Measurements from ENCODE around the gene SULF2.
A peak's percentile ranks its signal among the peaks of the same experiment; 100 is the strongest.

Gene SULF2

DNA sequence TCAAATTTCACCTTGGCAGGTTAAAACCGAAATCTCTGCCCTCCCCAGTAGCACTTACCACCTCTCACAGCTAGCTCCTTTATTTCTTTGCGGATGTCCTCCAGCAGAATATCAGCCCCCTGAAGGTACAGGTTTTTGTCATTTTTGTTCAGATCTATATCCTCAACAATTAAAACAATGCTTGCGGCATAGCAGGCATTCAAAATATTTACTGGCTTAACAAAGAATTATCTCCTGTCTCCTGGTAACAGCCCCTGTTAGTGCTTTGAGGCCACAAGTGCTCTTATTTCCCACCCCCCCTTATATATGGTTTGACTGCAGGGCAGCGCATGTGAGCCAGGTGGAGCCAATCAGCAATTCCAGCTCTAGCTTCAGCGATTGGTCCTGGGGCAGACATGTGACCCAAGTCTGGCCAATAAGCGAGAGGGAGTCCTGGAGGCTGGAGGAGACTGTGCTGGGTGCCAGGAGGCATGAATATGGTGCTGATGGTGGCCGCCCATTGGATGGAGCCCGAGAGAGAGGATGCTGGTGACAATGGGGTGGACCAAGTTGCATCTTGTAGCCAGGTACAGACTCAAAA, 21.0 kb downstream of the SULF2 start:
- Mint-ChIP-seq H3K27me3 (peaks cover 30% of the 10 kb centered on the region), H3K9me3 (no peaks in the 10 kb centered on the region), H3K4me3 (no peak overlapping the region), H3K27ac (no peak overlapping the region), H3K4me1 (peaks cover 10% of the 10 kb centered on the region), H3K36me3 (no peaks in the 10 kb centered on the region)
- ATAC-seq = no peak

- Mint-ChIP-seq H3K27me3 (peaks cover 45% of the 10 kb centered on the region), H3K36me3 (no peaks in the 10 kb centered on the region), H3K9me3 (no peaks in the 10 kb centered on the region), H3K4me1 (peaks cover 10% of the 10 kb centered on the region), H3K27ac (no peak overlapping the region), H3K4me3 (no peak overlapping the region)
- no peak for ATAC-seq
Measured at GRCh38 chr20:47762699-47763268, 22.5 kb downstream of the SULF2 start.

GRCh38 chr20:47761482-47762047, 23.7 kb downstream of the SULF2 start:
- Mint-ChIP-seq H3K4me3 (no peak overlapping the region), H3K9me3 (no peaks in the 10 kb centered on the region), H3K27ac (no peak overlapping the region), H3K27me3 (peaks cover 49% of the 10 kb centered on the region), H3K36me3 (no peaks in the 10 kb centered on the region), H3K4me1 (peaks cover 10% of the 10 kb centered on the region)
- no peak for ATAC-seq

- no peak for ATAC-seq
- no peaks in the 10 kb centered on the region for H3K36me3 Mint-ChIP-seq
- H3K27ac Mint-ChIP-seq = no peak overlapping the region
- no peak overlapping the region for H3K4me3 Mint-ChIP-seq
- H3K27me3 Mint-ChIP-seq = peaks cover 49% of the 10 kb centered on the region
- H3K4me1 Mint-ChIP-seq = peaks cover 10% of the 10 kb centered on the region
- H3K9me3 Mint-ChIP-seq = no peaks in the 10 kb centered on the region
Measured at GRCh38 chr20:47760686-47761481, 24.4 kb downstream of the SULF2 start.

DNA sequence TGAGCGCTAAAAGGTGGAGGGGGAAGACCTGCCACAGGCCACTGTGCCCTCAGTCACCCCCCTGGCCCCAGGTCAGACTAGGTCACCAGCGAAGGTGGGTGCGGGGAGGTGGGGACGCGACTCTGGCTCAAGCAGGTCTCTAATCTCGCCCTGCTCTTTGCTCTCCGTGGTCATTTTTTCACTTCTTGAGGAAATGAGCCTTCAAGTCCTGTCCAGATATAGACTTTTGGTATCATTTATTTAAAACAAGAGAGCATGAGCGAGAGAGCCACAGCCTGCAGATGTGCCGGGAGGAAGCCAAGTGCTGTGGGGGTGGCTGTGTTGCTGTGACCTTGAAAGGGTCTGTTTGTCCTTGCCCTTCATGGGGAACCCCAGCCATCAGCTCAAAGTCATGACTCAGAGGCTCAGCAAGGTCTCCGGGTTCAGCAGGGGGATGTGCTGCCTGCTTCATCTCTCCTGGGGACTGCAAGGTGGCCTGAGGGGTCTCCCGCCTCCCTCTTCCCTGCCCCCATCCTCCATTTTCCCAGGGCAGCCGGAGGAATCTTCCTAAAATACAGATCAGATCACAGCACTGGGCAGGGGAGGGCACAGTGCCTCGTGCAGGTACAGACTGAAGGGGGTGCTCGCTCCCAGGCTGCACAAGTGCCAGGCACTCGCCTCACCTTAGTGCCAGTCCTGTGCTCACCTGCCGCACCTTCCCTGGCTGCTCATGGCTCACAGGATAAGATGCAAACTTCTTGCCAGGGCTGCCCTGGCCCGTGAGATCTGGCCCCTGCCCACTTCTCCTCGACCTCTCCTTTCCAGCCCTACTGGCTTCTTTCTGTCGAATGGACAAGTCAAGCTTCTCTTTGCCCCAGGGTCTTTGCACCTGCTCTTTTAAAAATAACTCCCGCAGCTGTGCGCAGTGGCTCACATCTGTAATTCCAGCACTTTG, 26.5 kb downstream of the SULF2 start:
- H3K36me3 Mint-ChIP-seq = no peaks in the 10 kb centered on the region
- H3K4me3 Mint-ChIP-seq = no peak overlapping the region
- no peaks in the 10 kb centered on the region for H3K9me3 Mint-ChIP-seq
- peak; percentile 34 for ATAC-seq
- no peak overlapping the region for H3K27ac Mint-ChIP-seq
- H3K27me3 Mint-ChIP-seq = peaks cover 40% of the 10 kb centered on the region
- peaks cover 10% of the 10 kb centered on the region for H3K4me1 Mint-ChIP-seq

- no peak for ATAC-seq
Measured at GRCh38 chr20:47757145-47758035, 27.9 kb downstream of the SULF2 start.

GRCh38 chr20:47754946-47755652, 30.2 kb downstream of the SULF2 start:
- H3K9me3 Mint-ChIP-seq = no peaks in the 10 kb centered on the region

More at GRCh38 chr20:47757145-47758035, 27.9 kb downstream of the SULF2 start:
- no peaks in the 10 kb centered on the region for H3K36me3 Mint-ChIP-seq
- H3K27ac Mint-ChIP-seq = no peak overlapping the region
- no peaks in the 10 kb centered on the region for H3K9me3 Mint-ChIP-seq
- peaks cover 10% of the 10 kb centered on the region for H3K4me1 Mint-ChIP-seq
- peaks cover 38% of the 10 kb centered on the region for H3K27me3 Mint-ChIP-seq
- no peak overlapping the region for H3K4me3 Mint-ChIP-seq

GRCh38 chr20:47754388-47754715, 30.9 kb downstream of the SULF2 start:
- H3K4me3 Mint-ChIP-seq = no peak overlapping the region
- H3K4me1 Mint-ChIP-seq = peaks cover 12% of the 10 kb centered on the region
- ATAC-seq = no peak
- no peaks in the 10 kb centered on the region for H3K36me3 Mint-ChIP-seq
- H3K27me3 Mint-ChIP-seq = peaks cover 20% of the 10 kb centered on the region
- no peaks in the 10 kb centered on the region for H3K9me3 Mint-ChIP-seq
- no peak overlapping the region for H3K27ac Mint-ChIP-seq

More at GRCh38 chr20:47754946-47755652, 30.2 kb downstream of the SULF2 start:
- H3K4me3 Mint-ChIP-seq = no peak overlapping the region
- no peak for ATAC-seq
- H3K27me3 Mint-ChIP-seq = peaks cover 27% of the 10 kb centered on the region
- H3K4me1 Mint-ChIP-seq = peaks cover 10% of the 10 kb centered on the region
- no peak overlapping the region for H3K27ac Mint-ChIP-seq
- no peaks in the 10 kb centered on the region for H3K36me3 Mint-ChIP-seq

- Mint-ChIP-seq H3K27me3 (peaks cover 14% of the 10 kb centered on the region), H3K27ac (no peak overlapping the region), H3K36me3 (no peaks in the 10 kb centered on the region), H3K4me1 (peaks cover 12% of the 10 kb centered on the region), H3K9me3 (no peaks in the 10 kb centered on the region), H3K4me3 (no peak overlapping the region)
- ATAC-seq = no peak
Measured at GRCh38 chr20:47753576-47754387, 31.5 kb downstream of the SULF2 start.

DNA sequence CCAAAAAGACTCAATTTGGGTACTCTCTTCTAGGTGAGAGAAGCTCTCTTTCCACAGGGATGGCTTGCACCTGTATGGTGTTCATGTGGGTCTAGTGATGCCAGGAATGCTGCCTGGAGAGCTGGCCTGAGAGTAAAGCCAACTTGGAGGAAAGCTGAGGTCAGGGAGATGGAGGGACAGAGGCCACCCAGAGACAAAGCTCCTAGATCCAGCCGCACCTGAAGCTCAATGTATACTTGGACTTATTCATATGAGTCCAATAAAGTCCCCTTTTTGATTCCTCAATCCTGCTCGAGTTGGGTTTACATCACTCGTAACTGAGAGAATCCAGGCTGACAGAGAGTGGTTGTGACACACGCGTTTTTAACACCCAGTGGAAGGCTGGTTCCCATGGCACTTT, 33.8 kb downstream of the SULF2 start:
- H3K4me3 Mint-ChIP-seq = no peak overlapping the region
- H3K4me1 Mint-ChIP-seq = peaks cover 20% of the 10 kb centered on the region
- ATAC-seq = no peak

GRCh38 chr20:47749339-47749738, 35.9 kb downstream of the SULF2 start:
- Mint-ChIP-seq H3K4me3 (no peak overlapping the region), H3K4me1 (peaks cover 20% of the 10 kb centered on the region), H3K27ac (no peak overlapping the region), H3K36me3 (no peaks in the 10 kb centered on the region), H3K9me3 (no peaks in the 10 kb centered on the region), H3K27me3 (peaks cover 12% of the 10 kb centered on the region)
- no peak for ATAC-seq

More for the DNA sequence above, 33.8 kb downstream of the SULF2 start:
- H3K27ac Mint-ChIP-seq = no peak overlapping the region
- H3K9me3 Mint-ChIP-seq = no peaks in the 10 kb centered on the region
- peaks cover 12% of the 10 kb centered on the region for H3K27me3 Mint-ChIP-seq
- no peaks in the 10 kb centered on the region for H3K36me3 Mint-ChIP-seq

DNA sequence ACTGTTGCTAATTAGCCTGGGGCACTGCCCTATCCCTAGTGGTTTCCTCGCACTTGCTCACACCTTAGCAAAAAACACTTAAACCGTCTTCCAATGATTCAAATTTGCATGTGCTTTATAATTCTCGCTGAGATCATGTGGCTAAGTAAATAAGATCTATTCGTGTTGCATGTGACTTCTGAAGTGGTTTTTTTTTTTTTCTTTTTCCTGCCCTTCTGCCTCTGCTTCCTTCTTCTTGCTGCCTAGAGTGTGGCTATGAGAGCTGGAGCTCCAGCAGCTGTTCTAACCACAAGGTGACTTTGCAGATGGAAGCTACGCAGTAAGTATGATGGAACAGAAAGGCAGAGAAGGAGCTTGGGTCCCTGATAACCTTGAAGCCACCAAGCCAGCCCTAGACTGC, 36.5 kb downstream of the SULF2 start:
- Mint-ChIP-seq H3K27me3 (peaks cover 15% of the 10 kb centered on the region), H3K9me3 (no peaks in the 10 kb centered on the region), H3K4me3 (no peak overlapping the region), H3K36me3 (no peaks in the 10 kb centered on the region), H3K27ac (peak overlapping the region; percentile 11), H3K4me1 (peaks cover 20% of the 10 kb centered on the region)
- no peak for ATAC-seq

GRCh38 chr20:47748069-47748468, 37.2 kb downstream of the SULF2 start:
- Mint-ChIP-seq H3K36me3 (no peaks in the 10 kb centered on the region), H3K27me3 (peaks cover 21% of the 10 kb centered on the region), H3K27ac (peak overlapping the region; percentile 11), H3K9me3 (no peaks in the 10 kb centered on the region), H3K4me3 (no peak overlapping the region), H3K4me1 (peaks cover 20% of the 10 kb centered on the region)
- no peak for ATAC-seq

Data from stimulated activated memory B cell treated with anti-CD40 and anti-IgM and Interleukin-4, amounts not matched to agents 10 μg/mL and 1 μg/mL and 100 μg/mL, for 72 hours (primary cell).